SKM-1 treated with dmso at 0.1 percent for 144 hours (cell line): Measurements from ENCODE around the gene NUDT7.

Source experiments
- DNase-seq: peaks from one replicate; lab custom pipeline; 2025; ENCODE audit not compliant: unreplicated experiment; lab: John Stamatoyannopoulos, UW

Gene NUDT7

GRCh38 chr16:77775911-77776909 lies 53.9 kb downstream of the NUDT7 start:
- no peak for DNase-seq

DNA sequence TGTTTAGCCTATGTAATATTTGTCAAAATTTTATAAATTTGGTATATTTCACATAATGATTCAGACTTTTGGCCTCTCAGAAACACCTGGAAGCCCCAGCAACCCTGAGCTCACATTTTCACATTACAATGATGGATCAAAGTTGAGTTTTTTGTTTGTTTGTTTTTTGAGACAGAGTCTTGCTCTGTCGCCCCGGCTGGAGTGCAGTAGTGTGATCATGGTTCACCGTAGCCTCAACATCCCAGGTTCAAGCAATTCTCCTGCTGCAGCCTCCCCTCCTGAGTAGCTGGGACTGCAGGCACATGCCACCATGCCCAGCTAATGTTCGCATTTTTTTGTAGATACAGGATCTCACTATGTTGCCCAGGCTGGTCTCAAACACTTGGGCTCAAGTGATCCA lies 55.4 kb downstream of the NUDT7 start:
- DNase-seq = no peak

- DNase-seq = no peak
Measured at GRCh38 chr16:77780378-77780837, 58.1 kb downstream of the NUDT7 start.

- no peak for DNase-seq
Measured at GRCh38 chr16:77781091-77781490, 58.8 kb downstream of the NUDT7 start.

DNA sequence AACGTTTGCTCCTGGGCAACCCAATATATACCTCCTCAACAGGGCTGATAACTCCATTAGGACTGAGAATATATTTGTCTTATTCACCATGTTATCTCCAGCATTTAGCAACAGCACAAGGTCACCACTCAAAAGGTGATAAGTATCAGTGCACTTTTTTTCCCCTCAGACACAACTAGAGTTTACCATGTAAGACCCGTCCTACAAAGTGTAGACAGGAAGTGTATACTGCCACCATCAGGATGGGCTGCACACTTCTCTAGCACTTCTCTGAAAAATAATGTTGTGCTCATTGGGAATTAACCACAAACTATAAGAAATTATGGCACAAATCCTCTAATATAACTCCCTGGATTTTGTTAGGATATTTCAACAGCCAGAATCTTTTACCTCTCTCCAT lies 60.4 kb downstream of the NUDT7 start:
- no peak for DNase-seq

DNA sequence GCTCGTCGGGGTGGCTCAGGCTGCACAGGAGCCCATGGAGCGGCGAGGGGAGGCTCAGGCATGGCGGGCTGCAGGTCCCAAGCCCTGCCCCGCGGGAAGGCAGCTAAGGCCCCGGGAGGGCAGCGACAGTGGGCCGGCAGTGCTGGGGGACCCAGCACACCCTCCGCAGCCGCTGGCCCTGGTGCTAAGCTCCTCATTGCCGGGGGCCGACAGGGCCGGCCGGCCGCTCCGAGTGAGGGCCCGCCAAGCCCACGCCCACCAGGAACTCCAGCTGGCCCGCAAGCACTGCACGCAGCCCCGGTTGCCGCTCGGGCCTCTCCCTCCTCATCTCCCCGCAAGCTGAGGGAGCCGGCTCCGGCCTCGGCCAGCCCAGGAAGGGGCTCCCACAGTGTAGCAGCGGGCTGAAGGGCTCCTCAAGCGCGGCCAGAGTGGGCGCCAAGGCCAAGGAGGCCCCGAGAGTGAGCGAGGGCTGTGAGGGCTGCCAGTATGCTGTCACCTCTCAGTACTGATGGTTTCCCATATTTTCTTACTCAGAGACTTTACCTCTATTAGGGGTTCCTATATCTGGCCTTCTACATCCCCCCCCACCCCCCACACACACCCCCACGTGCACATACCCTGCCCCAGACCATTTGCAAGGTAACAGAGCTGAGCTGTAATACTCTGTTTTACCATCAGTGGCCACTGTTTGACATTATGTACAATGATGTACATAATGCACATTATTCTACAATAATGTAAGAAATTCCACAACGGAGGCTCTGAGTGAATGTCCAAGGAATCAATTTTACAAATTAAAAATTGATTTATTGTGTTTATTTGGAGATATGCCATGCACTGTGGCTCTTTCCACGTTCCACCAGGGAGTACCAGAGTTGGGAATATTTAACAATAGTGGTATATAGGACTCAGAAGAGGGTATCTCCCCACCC lies 62.4 kb downstream of the NUDT7 start:
- no peak for DNase-seq

DNA sequence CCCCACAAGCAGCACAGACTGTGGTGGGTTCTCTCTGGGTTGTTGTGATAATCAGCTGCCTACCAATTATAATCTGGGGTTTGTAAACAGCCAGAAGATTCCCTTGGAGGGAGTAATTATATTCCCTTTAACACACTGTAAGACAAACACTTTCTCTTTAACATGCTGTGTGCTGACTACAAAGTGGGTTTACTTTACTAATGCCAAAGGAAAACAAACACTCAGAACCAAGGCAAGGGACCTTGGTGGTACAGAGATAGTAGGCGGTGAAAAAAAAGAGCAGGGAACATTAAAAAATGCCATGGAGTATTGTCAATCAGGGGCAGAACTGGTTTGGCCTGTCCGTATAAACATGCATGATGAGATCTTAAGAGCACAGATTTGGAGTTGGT lies 63.1 kb downstream of the NUDT7 start:
- no peak for DNase-seq

GRCh38 chr16:77786186-77786847 lies 64.0 kb downstream of the NUDT7 start:
- no peak for DNase-seq

GRCh38 chr16:77787452-77787851 lies 65.1 kb downstream of the NUDT7 start:
- DNase-seq = no peak

- no peak for DNase-seq
Measured at GRCh38 chr16:77788181-77789084, 66.1 kb downstream of the NUDT7 start, which contains the start of gene VAT1L. Gene VAT1L (plus strand): TSS chr16:77788564. CDS start chr16:77788683, 119 bp downstream.

DNA sequence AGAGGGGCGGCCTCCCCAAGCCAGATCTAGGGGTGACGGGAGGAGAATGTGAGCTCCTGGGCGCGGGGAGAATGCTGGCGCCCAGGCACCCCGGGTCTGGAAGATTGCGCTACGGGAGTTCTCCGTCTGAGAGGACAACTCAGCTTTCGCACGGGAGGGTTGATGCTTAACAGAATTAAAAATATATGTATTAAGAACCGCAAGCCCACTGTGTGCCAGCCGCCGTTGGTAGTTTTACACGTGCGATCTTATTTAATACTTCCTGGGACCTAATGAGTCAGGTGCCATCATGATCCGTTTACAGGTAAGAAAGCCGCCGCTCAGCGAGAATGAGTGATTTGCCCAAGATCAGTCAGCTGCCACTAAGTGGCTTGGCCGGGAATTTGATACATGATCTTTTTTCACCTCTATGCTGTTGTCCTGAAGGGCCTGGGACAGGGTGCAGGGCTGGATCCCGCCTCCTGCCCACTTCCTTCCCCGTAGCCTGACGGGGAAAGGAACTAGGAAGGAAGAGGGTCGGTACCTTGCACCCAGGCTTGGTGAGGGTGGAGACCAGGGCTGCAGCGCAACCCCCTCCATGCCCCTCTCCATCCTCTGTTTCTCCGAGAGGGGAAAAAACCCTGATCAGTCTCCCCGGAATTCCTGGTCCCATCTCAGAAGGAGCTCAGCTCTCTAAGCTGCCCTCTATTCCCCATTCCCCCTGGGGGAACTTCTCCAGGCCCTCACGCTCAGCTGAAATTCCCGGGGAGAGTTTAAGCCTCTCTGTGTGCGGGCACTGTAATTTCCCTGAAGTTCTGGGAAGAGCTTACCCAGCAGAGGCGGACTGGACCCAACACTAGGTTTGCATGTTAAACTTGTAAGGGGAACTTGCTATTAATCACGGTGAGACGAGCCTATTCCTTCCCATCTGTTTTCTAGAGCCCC lies 67.0 kb downstream of the NUDT7 start:
- no peak for DNase-seq

GRCh38 chr16:77790009-77790372 lies 67.7 kb downstream of the NUDT7 start:
- DNase-seq = no peak

GRCh38 chr16:77790912-77791311 lies 68.6 kb downstream of the NUDT7 start:
- no peak for DNase-seq
